Trophoblast cell (in vitro differentiated cells and primary cell): Measurements from ENCODE around the gene EXOSC5.
A peak's percentile ranks its signal among the peaks of the same experiment; 100 is the strongest.
"Not testable (repeated sequence)": the region's sequence is repeated elsewhere in the genome, so short reads cannot be mapped to it uniquely, and the experiment has no call there.

Experiments
- DNase-seq, 2 donors: peaks; one replicate each; pipeline ENCODE4 v3.0.0-alpha.2; 2016
- H2AFZ ChIP-seq: 2 replicates; pipeline ENCODE4 v1.6.1; 2013; ENCODE audit warnings: low read length, moderate library complexity, mild to moderate bottlenecking; ENCODE audit not compliant: insufficient read depth, poor library complexity
- H2AK5ac ChIP-seq: 2 replicates; pipeline ENCODE4 v1.6.1; 2013; ENCODE audit warnings: mild to moderate bottlenecking, low read length
- H2BK120ac ChIP-seq: 2 replicates; pipeline ENCODE4 v1.6.1; 2013; ENCODE audit warnings: low read length, mild to moderate bottlenecking, moderate library complexity; ENCODE audit not compliant: insufficient read depth, poor library complexity
- H2BK12ac ChIP-seq: 2 replicates; pipeline ENCODE4 v1.6.1; 2013; ENCODE audit warnings: mild to moderate bottlenecking, low read length, moderate library complexity
- H2BK5ac ChIP-seq: 2 replicates; pipeline ENCODE4 v1.6.1; 2013; ENCODE audit warnings: low read length, low read depth, moderate library complexity, mild to moderate bottlenecking; ENCODE audit not compliant: poor library complexity
- H3K14ac ChIP-seq: 2 replicates; pipeline ENCODE4 v1.6.1; 2013; ENCODE audit warnings: mild to moderate bottlenecking, low read length
- H3K18ac ChIP-seq: 2 replicates; pipeline ENCODE4 v1.6.1; 2013; ENCODE audit warnings: mild to moderate bottlenecking, low read length
- H3K23ac ChIP-seq: 2 replicates; pipeline ENCODE4 v1.6.1; 2013; ENCODE audit warnings: low read length
- H3K27ac ChIP-seq: 2 replicates; pipeline ENCODE4 v1.5.1; 2013; ENCODE audit warnings: low read depth, mild to moderate bottlenecking, inconsistent platforms, low read length, moderate library complexity
- H3K27me3 ChIP-seq: 2 replicates; pipeline ENCODE4 v1.6.1; 2013; ENCODE audit warnings: inconsistent platforms, mild to moderate bottlenecking, low read length, moderate library complexity; ENCODE audit not compliant: insufficient read depth
- H3K36me3 ChIP-seq, 2 experiments: 1 replicate in 1 of 2; 2 replicates in 1 of 2; pipeline ENCODE4 v1.6.1; 2013; ENCODE audit warnings: low read length in 2 of 2, mild to moderate bottlenecking in 2 of 2, moderate library complexity in 1 of 2; ENCODE audit not compliant: insufficient read depth in 2 of 2, control insufficient read depth in 1 of 2
- H3K4ac ChIP-seq: 2 replicates; pipeline ENCODE4 v1.6.1; 2013; ENCODE audit warnings: low read depth, mild to moderate bottlenecking, low read length, moderate library complexity
- H3K4me1 ChIP-seq, 2 experiments: 1 replicate in 1 of 2; 2 replicates in 1 of 2; pipeline ENCODE4 v1.6.1; 2013; ENCODE audit warnings: low read length in 2 of 2, mild to moderate bottlenecking in 2 of 2, moderate library complexity in 1 of 2; ENCODE audit not compliant: insufficient read depth in 2 of 2, control insufficient read depth in 1 of 2
- H3K4me2 ChIP-seq: 2 replicates; pipeline ENCODE4 v1.6.1; 2013; ENCODE audit warnings: inconsistent platforms, mild to moderate bottlenecking, low read length, moderate library complexity
- H3K4me3 ChIP-seq: 2 replicates; pipeline ENCODE4 v1.5.1; 2013; ENCODE audit warnings: mild to moderate bottlenecking, low read depth, low read length, inconsistent platforms
- H3K79me1 ChIP-seq: one replicate; pipeline ENCODE4 v1.6.1; 2013; ENCODE audit warnings: low read length
- H3K79me2 ChIP-seq: 2 replicates; pipeline ENCODE4 v1.6.1; 2013; ENCODE audit warnings: low read length, mild to moderate bottlenecking; ENCODE audit not compliant: control insufficient read depth, insufficient read depth, poor library complexity
- H3K9ac ChIP-seq: 2 replicates; pipeline ENCODE4 v1.6.1; 2013; ENCODE audit warnings: mild to moderate bottlenecking, low read length
- H3K9me3 ChIP-seq: 2 replicates; pipeline ENCODE4 v1.6.1; 2013; ENCODE audit warnings: low read depth, mild to moderate bottlenecking, control low read depth, inconsistent platforms, low read length; ENCODE audit not compliant: insufficient read depth
- H4K12ac ChIP-seq: 2 replicates; pipeline ENCODE4 v1.6.1; 2013; ENCODE audit warnings: low read depth, mild to moderate bottlenecking, low read length, moderate library complexity
- H4K8ac ChIP-seq: 2 replicates; pipeline ENCODE4 v1.6.1; 2013; ENCODE audit warnings: low read depth, mild to moderate bottlenecking, low read length, moderate library complexity
- H4K91ac ChIP-seq: one replicate; pipeline ENCODE4 v1.6.1; 2013; ENCODE audit warnings: low read depth, mild to moderate bottlenecking, low read length, moderate library complexity
- WGBS: extraction: QIAGEN DNeasy Blood & Tissue Kit; methylation state at CpG from one replicate; pipeline ENCODE4 v1.1.7; 2013; ENCODE audit warnings: missing lambda C conversion rate; ENCODE audit not compliant: insufficient read length, insufficient coverage; ENCODE audit errors: extremely low coverage; 5-methylcytosine and 5-hydroxymethylcytosine counted together

EXOSC5 gene

GRCh38 chr19:41372501-41372900 lies 24.7 kb downstream of the EXOSC5 start:
- Histone ChIP-seq H3K79me1 (peaks cover 3% of the 10 kb centered on the region), H3K4me2 (no peak overlapping the region), H3K18ac (no peak overlapping the region), H3K36me3 (no peaks in the 10 kb centered on the region), H3K4me3 (no peak overlapping the region), H4K8ac (no peak overlapping the region), H2AK5ac (no peak overlapping the region), H3K14ac (no peak overlapping the region), H3K23ac (no peak overlapping the region), H3K9me3 (peaks cover 1% of the 10 kb centered on the region), H3K79me2 (no peaks in the 10 kb centered on the region), H4K91ac (no peak overlapping the region), H2BK5ac (no peak overlapping the region), H3K4me1 (no peaks in the 10 kb centered on the region), H4K12ac (no peak overlapping the region), H3K27me3 (no peaks in the 10 kb centered on the region), H2BK12ac (no peak overlapping the region), H3K4ac (no peak overlapping the region), H3K9ac (no peak overlapping the region), H3K27ac (no peak overlapping the region), H2BK120ac (no peak overlapping the region), H2AFZ (no peak overlapping the region)
- WGBS: no CpG with 5 or more reads among the region's 2 CpGs
- DNase-seq: no peak

DNA sequence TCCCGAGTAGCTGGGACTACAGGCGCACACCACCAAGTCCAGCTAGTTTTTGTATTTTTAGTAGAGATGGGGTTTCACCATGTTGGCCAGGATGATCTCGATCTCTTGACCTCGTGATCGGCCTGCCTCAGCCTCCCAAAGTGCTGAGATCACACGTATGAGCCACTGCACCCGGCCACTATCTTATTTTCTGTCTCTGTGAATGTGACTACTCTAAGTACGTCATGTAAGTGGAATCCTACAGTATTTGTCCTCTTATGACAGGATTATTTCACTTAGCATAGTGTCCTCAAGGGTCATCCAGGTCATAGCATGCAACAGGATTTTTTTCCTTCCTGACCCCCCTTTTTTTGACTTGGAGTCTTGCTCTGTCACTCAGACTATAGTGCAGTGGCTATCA lies 25.6 kb downstream of the EXOSC5 start:
- Histone ChIP-seq H4K8ac (no peak overlapping the region), H3K4me1 (no peaks in the 10 kb centered on the region), H2BK120ac (no peak overlapping the region), H2BK12ac (no peak overlapping the region), H3K79me2 (no peaks in the 10 kb centered on the region), H4K91ac (no peak overlapping the region), H3K4me2 (no peak overlapping the region), H3K36me3 (no peaks in the 10 kb centered on the region), H3K27ac (no peak overlapping the region), H3K18ac (no peak overlapping the region), H3K14ac (no peak overlapping the region), H3K9ac (no peak overlapping the region), H3K27me3 (no peaks in the 10 kb centered on the region), H3K9me3 (peaks cover 1% of the 10 kb centered on the region), H2AK5ac (no peak overlapping the region), H3K4ac (no peak overlapping the region), H4K12ac (no peak overlapping the region), H3K23ac (no peak overlapping the region), H2BK5ac (no peak overlapping the region), H2AFZ (no peak overlapping the region), H3K4me3 (no peak overlapping the region), H3K79me1 (peaks cover 3% of the 10 kb centered on the region)
- DNase-seq: peak; percentile 74 to 82
- no CpG with 5 or more reads among the region's 8 CpGs for WGBS

DNA sequence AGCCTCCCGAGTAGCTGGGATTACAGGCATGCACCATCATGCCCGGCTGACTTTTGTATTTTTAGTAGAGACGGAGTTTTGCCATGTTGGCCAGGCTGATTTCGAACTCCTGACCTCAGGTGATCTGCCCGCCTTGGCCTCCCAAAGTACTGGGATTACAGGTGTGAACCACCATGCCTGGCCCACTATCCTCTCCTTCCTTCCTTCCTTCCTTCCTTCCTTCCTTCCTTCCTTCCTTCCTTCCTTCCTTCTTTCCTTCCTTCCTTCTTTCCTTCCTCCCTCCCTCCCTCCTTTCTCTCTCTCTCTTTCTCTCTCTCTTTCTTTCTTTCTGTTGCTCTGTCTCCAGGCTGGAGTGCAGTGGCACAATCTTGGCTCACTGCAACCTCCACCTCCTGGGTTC lies 26.0 kb downstream of the EXOSC5 start:
- not testable (repeated sequence) for H3K79me2 ChIP-seq, H4K91ac ChIP-seq, H3K27me3 ChIP-seq, H3K4me3 ChIP-seq, H3K27ac ChIP-seq, H3K18ac ChIP-seq, H2BK5ac ChIP-seq, H3K14ac ChIP-seq, H3K79me1 ChIP-seq, H3K36me3 ChIP-seq, H2AK5ac ChIP-seq, H3K4ac ChIP-seq, H3K4me2 ChIP-seq, H2AFZ ChIP-seq, DNase-seq, H3K4me1 ChIP-seq, H3K23ac ChIP-seq, H2BK12ac ChIP-seq, H2BK120ac ChIP-seq, H3K9me3 ChIP-seq, H4K12ac ChIP-seq, H3K9ac ChIP-seq, H4K8ac ChIP-seq
- no CpG with 5 or more reads among the region's 5 CpGs for WGBS

DNA sequence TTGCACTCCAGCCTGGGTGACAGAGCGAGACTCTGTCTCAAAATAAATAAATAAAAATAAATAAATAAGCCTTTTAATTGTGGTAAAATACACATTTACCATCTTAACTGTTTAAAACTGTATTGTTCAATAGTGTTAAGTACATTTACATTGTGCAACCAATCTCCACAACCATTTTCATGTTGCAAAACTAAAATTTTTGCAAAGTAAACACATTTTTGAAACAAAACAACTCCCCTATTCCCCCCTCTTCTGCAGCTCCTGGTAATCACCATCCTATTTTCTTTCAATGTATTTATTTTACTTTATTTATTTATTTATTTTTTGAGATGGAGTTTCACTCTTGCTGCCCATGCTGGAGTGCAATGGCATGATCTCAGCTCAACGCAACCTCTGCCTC lies 27.4 kb downstream of the EXOSC5 start:
- WGBS: no CpG with 5 or more reads among the region's 2 CpGs
- Histone ChIP-seq H3K4ac (no peak overlapping the region), H2BK5ac (no peak overlapping the region), H3K36me3 (no peaks in the 10 kb centered on the region), H3K4me1 (peaks cover 0 to 1% of the 10 kb centered on the region in 2 experiments), H2BK12ac (no peak overlapping the region), H3K14ac (no peak overlapping the region), H3K79me2 (no peaks in the 10 kb centered on the region), H4K8ac (no peak overlapping the region), H3K4me3 (no peak overlapping the region), H3K18ac (no peak overlapping the region), H4K91ac (no peak overlapping the region), H3K27ac (no peak overlapping the region), H4K12ac (no peak overlapping the region), H3K79me1 (no peaks in the 10 kb centered on the region), H3K27me3 (no peaks in the 10 kb centered on the region), H2AK5ac (no peak overlapping the region), H3K4me2 (no peak overlapping the region), H2AFZ (no peak overlapping the region), H3K9me3 (peaks cover 1% of the 10 kb centered on the region), H3K9ac (no peak overlapping the region), H2BK120ac (no peak overlapping the region), H3K23ac (no peak overlapping the region)
- no peak for DNase-seq
